Neural progenitor cell (in vitro differentiated cells): ENCODE results near the gene TAS1R1. TPM values are rescaled to one million over a fixed set of nuclear protein-coding genes. Genes with fewer than 3 reads are reported as not detected.

ENCODE experiments used
- DNase-seq: peaks from one replicate; pipeline ENCODE4 v3.0.0-alpha.2; 2016; ENCODE audit warnings: low spot score
- H2AFZ ChIP-seq: fragments of 200-600 bp; sonication (generic); replicated peaks from 2 replicates; pipeline ENCODE4 v1.6.1; 2016; ENCODE audit warnings: antibody characterized with exemption
- H3F3A ChIP-seq: fragments of 200-600 bp; sonication (generic); 2 replicates; pipeline ENCODE4 v1.6.1; 2016; ENCODE audit warnings: antibody characterized with exemption, low read depth
- H3K27ac ChIP-seq: fragments of 200-600 bp; sonication (generic); 2 replicates; pipeline ENCODE4 v1.5.1; 2016; ENCODE audit warnings: mild to moderate bottlenecking
- H3K27me3 ChIP-seq: fragments of 200-600 bp; sonication (generic); 2 replicates; pipeline ENCODE4 v1.6.1; 2016; ENCODE audit warnings: mild to moderate bottlenecking, moderate library complexity
- H3K36me3 ChIP-seq: fragments of 200-600 bp; sonication (generic); 2 replicates; pipeline ENCODE4 v1.5.1; 2016
- H3K4me1 ChIP-seq: fragments of 200-600 bp; sonication (generic); 2 replicates; pipeline ENCODE4 v1.6.1; 2016; ENCODE audit warnings: mixed run types
- H3K4me2 ChIP-seq: fragments of 200-600 bp; sonication (generic); 2 replicates; pipeline ENCODE4 v1.6.1; 2016
- H3K4me3 ChIP-seq: fragments of 200-600 bp; sonication (generic); 2 replicates; pipeline ENCODE4 v1.5.1; 2016
- H3K79me2 ChIP-seq: fragments of 200-600 bp; sonication (generic); 2 replicates; pipeline ENCODE4 v1.6.1; 2016; ENCODE audit warnings: low read depth
- H3K9ac ChIP-seq: fragments of 200-600 bp; sonication (generic); 2 replicates; pipeline ENCODE4 v1.6.1; 2016
- H3K9me3 ChIP-seq: fragments of 200-600 bp; sonication (generic); 2 replicates; pipeline ENCODE4 v1.5.1; 2016; ENCODE audit warnings: low read depth
- H4K20me1 ChIP-seq: fragments of 200-600 bp; sonication (generic); 2 replicates; pipeline ENCODE4 v1.6.1; 2016; ENCODE audit warnings: low read depth
- H3K27ac Mint-ChIP-seq: 3 replicates; pipeline ENCODE4 v1.8.0; 2021; ENCODE audit warnings: mixed read lengths
- H3K27me3 Mint-ChIP-seq: 2 replicates; pipeline ENCODE4 v1.8.0; 2022; ENCODE audit warnings: low read depth, mild to moderate bottlenecking, inconsistent platforms, moderate library complexity, mixed read lengths; ENCODE audit not compliant: insufficient read depth
- H3K36me3 Mint-ChIP-seq: 3 replicates; pipeline ENCODE4 v1.8.0; 2021; ENCODE audit warnings: mixed read lengths
- H3K4me1 Mint-ChIP-seq: 3 replicates; pipeline ENCODE4 v1.8.0; 2021; ENCODE audit warnings: mixed read lengths
- H3K4me3 Mint-ChIP-seq: 3 replicates; pipeline ENCODE4 v1.8.0; 2021; ENCODE audit warnings: mild to moderate bottlenecking, moderate library complexity, mixed read lengths
- H3K9me3 Mint-ChIP-seq: 3 replicates; pipeline ENCODE4 v1.8.0; 2020; ENCODE audit warnings: mixed read lengths
- EZH2 ChIP-seq: fragments of 200-600 bp; sonication (generic); IDR thresholded peaks from 2 replicates; pipeline ENCODE4 v1.6.1; 2017; ENCODE audit warnings: antibody characterized with exemption, mild to moderate bottlenecking, moderate library complexity
- EZH2phosphoT487 ChIP-seq: fragments of 200-600 bp; sonication (generic); IDR thresholded peaks from 2 replicates; pipeline ENCODE4 v1.6.1; 2017; ENCODE audit warnings: antibody characterized with exemption
- total RNA-seq: library from RNA; depleted of rRNA; stranded (reverse); fragments of >200 nt; gene quantifications from 2 replicates; pipeline ENCODE4 v1.2.3, GENCODE V29; 2015; ENCODE audit warnings: low replicate concordance
- TF ChIP-seq, protein P1 (sequence below): fragments of 200-600 bp; sonication (generic); IDR thresholded peaks from 2 replicates; pipeline ENCODE4 v1.5.1; 2017; ENCODE audit warnings: antibody characterized with exemption, mild to moderate bottlenecking

Gene TAS1R1
- not detected in 2 replicates for total RNA-seq

DNA sequence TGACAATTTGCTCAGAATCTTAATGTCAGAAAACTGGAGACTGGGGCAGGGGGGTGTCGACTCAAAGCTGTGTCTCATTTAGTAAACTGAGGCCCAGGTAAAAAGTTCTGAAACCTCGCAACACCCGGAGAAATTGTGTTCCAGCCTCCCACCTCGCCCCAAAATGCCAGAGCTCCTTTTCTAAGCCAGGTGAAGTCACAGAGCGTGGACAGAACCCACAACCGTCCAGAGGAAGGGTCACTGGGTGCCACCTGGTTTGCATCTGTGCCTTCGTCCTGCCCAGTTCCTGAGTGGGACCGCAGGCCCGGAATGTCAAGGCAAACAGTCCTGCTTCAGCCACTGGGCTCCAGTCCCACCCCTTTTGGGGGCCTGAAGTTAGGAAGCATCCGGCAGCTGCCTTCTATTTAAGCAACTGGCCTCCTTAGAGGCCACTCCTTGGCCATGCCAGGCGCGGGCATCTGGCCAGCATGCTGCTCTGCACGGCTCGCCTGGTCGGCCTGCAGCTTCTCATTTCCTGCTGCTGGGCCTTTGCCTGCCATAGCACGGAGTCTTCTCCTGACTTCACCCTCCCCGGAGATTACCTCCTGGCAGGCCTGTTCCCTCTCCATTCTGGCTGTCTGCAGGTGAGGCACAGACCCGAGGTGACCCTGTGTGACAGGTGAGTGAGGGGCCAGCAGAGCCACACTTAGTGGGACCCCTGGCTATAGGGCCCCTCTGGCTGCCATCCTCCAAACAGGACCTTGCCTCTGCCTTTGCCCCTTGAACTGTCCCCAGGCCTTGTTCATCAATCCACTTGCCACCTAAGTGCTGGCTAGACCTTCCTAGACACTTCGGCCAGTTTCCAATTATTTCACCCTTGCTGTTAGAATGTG lies at the start of gene TAS1R1:
Gene TAS1R1, plus strand, starts transcription at position 401 of the 872 bp plus-strand sequence. Its CDS starts 67 bp downstream, at position 468.
- H3K4me1 Mint-ChIP-seq = peaks cover 11% of the 10 kb centered on the region
- Histone ChIP-seq H3K9me3 (no peaks in the 10 kb centered on the region), H3K4me3 (peak within 1 kb of the TSS; percentile 98), H3K27me3 (no peaks in the 10 kb centered on the region), H3K79me2 (peaks cover 33% of the 10 kb centered on the region), H2AFZ (peak within 1 kb of the TSS; percentile 88), H3K9ac (peak within 1 kb of the TSS; percentile 97), H4K20me1 (peaks cover 13% of the 10 kb centered on the region), H3K4me2 (peak within 1 kb of the TSS; percentile 88), H3K27ac (no peak within 1 kb of the TSS), H3K4me1 (peaks cover 7% of the 10 kb centered on the region), H3K36me3 (no peaks in the 10 kb centered on the region), H3F3A (no peaks in the 10 kb centered on the region)
- H3K27ac Mint-ChIP-seq = no peak within 1 kb of the TSS
- TF ChIP-seq, protein P1, sequence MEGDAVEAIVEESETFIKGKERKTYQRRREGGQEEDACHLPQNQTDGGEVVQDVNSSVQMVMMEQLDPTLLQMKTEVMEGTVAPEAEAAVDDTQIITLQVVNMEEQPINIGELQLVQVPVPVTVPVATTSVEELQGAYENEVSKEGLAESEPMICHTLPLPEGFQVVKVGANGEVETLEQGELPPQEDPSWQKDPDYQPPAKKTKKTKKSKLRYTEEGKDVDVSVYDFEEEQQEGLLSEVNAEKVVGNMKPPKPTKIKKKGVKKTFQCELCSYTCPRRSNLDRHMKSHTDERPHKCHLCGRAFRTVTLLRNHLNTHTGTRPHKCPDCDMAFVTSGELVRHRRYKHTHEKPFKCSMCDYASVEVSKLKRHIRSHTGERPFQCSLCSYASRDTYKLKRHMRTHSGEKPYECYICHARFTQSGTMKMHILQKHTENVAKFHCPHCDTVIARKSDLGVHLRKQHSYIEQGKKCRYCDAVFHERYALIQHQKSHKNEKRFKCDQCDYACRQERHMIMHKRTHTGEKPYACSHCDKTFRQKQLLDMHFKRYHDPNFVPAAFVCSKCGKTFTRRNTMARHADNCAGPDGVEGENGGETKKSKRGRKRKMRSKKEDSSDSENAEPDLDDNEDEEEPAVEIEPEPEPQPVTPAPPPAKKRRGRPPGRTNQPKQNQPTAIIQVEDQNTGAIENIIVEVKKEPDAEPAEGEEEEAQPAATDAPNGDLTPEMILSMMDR = no peak
- TF ChIP-seq EZH2phosphoT487 (no peak), EZH2 (no peak)
- H3K4me3 Mint-ChIP-seq = peak within 1 kb of the TSS; percentile 83
- peaks cover 2% of the 10 kb centered on the region for H3K36me3 Mint-ChIP-seq
- DNase-seq = no peak
- no peaks in the 10 kb centered on the region for H3K9me3 Mint-ChIP-seq
- H3K27me3 Mint-ChIP-seq = peaks cover 5% of the 10 kb centered on the region

DNA sequence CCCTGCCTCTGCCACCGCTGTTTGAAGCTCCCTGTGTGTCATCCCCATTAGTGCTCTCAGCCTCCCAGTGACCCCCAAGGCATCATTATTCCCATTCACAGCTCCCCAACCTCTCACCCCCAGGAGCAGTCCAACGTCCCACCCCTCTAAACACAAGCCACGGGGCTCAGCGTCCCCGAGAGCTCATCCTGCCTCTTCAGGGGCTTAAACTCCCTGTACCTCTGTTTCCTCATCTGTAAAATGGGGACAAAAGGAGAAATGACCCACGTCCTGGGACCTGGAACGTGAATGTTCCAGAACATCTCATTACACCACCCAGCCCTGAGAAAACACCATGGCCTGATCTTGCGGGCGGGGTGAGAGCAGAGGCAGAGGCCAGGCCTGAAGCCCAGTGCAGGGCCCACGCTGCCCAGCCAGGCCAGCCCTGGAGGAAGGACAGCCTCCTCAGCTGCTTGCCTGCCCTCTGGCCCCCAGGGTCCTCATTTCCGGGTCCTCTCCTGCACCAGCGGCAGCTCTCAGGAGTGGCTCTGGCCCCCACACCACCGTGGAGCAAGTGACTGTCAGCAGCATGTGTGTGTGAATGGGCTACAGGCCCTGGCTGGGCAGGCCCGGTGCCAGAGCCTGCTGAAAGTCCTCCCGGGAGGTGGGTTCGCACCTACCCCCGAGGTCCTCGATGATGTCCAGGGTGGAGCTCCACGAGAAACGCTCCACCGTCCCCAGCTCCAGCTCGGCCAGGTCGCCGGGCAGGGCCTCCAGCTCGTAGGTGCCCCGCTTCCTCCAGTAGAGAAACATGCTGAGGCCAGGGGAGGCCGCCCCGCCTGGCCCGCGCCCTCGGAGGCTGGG lies 49.5 kb upstream of the TAS1R1 start:
- Mint-ChIP-seq H3K27me3 (peaks cover 7% of the 10 kb centered on the region), H3K36me3 (no peaks in the 10 kb centered on the region), H3K9me3 (no peaks in the 10 kb centered on the region), H3K27ac (peak overlapping the region; percentile 90), H3K4me3 (no peak overlapping the region), H3K4me1 (peaks cover 22% of the 10 kb centered on the region)
- Histone ChIP-seq H3K27me3 (no peaks in the 10 kb centered on the region), H4K20me1 (no peaks in the 10 kb centered on the region), H3K4me1 (peaks cover 5% of the 10 kb centered on the region), H2AFZ (no peak overlapping the region), H3K4me2 (no peak overlapping the region), H3K79me2 (no peaks in the 10 kb centered on the region), H3F3A (no peaks in the 10 kb centered on the region), H3K4me3 (no peak overlapping the region), H3K27ac (no peak overlapping the region), H3K9ac (no peak overlapping the region), H3K9me3 (no peaks in the 10 kb centered on the region), H3K36me3 (no peaks in the 10 kb centered on the region)
- no peak for DNase-seq
- TF ChIP-seq EZH2phosphoT487 = no peak
- no peak for TF ChIP-seq EZH2
- TF ChIP-seq, protein P1 = no peak

DNA sequence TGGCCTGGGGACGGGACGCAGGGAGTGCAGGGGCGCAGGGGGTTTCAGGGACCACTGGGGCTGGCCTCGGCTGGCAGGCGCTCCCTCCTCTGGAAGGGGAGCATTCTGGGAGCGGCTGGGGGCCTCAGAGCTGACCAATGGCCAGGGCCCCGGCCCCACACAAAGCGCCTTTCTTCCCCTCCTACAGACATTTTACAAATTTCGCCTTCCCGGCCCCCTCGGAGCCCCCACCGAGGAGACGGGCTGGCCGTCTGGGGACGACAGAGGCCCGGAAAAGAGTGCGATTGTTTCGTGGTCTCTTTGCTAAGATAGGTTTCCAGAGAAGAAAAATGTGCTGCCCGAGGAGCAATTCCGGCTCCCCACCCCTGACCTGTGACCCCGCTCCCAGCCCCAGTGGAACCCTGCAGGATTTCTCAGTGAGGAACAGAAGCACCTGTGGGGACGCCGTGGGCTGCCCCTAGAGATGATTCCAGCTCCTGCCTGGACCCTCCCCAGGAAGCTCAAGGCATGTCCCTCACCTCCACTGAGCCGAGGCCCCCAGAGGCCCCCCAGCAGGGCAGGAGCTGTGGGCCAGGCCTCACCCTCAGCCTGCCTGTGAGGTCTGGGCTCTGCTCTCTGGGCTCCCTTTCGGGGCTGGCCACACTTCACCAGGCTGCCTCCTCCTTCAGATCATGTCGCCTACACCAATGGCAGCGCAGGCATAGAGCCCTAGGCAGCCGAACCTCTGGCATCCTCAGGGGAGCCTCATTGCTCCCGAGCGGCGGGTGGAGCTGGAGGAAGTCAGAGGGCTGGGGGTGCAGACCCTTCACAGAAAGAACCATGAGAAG lies 48.7 kb upstream of the TAS1R1 start:
- H2AFZ ChIP-seq = no peak overlapping the region
- peaks cover 5% of the 10 kb centered on the region for H3K4me1 ChIP-seq
- no peaks in the 10 kb centered on the region for H3K36me3 Mint-ChIP-seq
- H3K9ac ChIP-seq = no peak overlapping the region
- no peaks in the 10 kb centered on the region for H3K27me3 ChIP-seq
- H3K9me3 ChIP-seq = no peaks in the 10 kb centered on the region
- H3K9me3 Mint-ChIP-seq = no peaks in the 10 kb centered on the region
- no peaks in the 10 kb centered on the region for H3K79me2 ChIP-seq
- peaks cover 18% of the 10 kb centered on the region for H3K4me1 Mint-ChIP-seq
- H4K20me1 ChIP-seq = no peaks in the 10 kb centered on the region
- no peak overlapping the region for H3K4me3 Mint-ChIP-seq
- no peaks in the 10 kb centered on the region for H3K36me3 ChIP-seq
- no peak for DNase-seq
- no peaks in the 10 kb centered on the region for H3F3A ChIP-seq
- H3K27ac Mint-ChIP-seq = peak overlapping the region; percentile 93
- peaks cover 5% of the 10 kb centered on the region for H3K27me3 Mint-ChIP-seq
- no peak overlapping the region for H3K4me2 ChIP-seq
- no peak overlapping the region for H3K27ac ChIP-seq
- no peak overlapping the region for H3K4me3 ChIP-seq
- TF ChIP-seq EZH2phosphoT487 (no peak), EZH2 (no peak)
- TF ChIP-seq, protein P1 = no peak
